HepG2 (cell line): Measurements from ENCODE around the gene IL22RA1. TPM values are rescaled to one million over a fixed set of nuclear protein-coding genes. Genes with fewer than 3 reads are reported as not detected.
A peak's percentile ranks its signal among the peaks of the same experiment; 100 is the strongest.

Experiments
- GABPA ChIP-seq, 2 experiments: IDR thresholded peaks; 2 replicates each; pipeline ENCODE4 v1.6.1; 2011 to 2016; ENCODE audit warnings: low read depth in 2 of 2, low read length in 1 of 2, missing biosample characterization in 1 of 2, missing genetic modification characterization in 1 of 2
- IKZF4 ChIP-seq: sonication (generic); formaldehyde crosslinking; IDR thresholded peaks from 2 replicates; pipeline ENCODE4 v1.5.1; 2020; ENCODE audit warnings: borderline replicate concordance, mild to moderate bottlenecking, low read depth, missing genetic modification reagents; ENCODE audit errors: not compliant biosample characterization
- JDP2 ChIP-seq: sonication (generic); formaldehyde crosslinking; IDR thresholded peaks from 2 replicates; pipeline ENCODE4 v1.8.1; 2022; ENCODE audit warnings: missing genetic modification reagents, borderline replicate concordance
- KMT2A ChIP-seq: sonication (generic); formaldehyde crosslinking; IDR thresholded peaks from 2 replicates; pipeline ENCODE4 v1.4.0; 2020; ENCODE audit warnings: missing genetic modification reagents
- NCOA1 ChIP-seq: sonication (generic); formaldehyde crosslinking; IDR thresholded peaks from 2 replicates; pipeline ENCODE4 v1.9.0; 2021; ENCODE audit warnings: missing genetic modification reagents
- PITX1 ChIP-seq: sonication (generic); formaldehyde crosslinking; IDR thresholded peaks from 2 replicates; pipeline ENCODE4 v1.5.1; 2020; ENCODE audit warnings: mild to moderate bottlenecking, missing genetic modification reagents
- SP5 ChIP-seq: IDR thresholded peaks from 2 replicates; pipeline ENCODE4 v1.6.1; 2016; ENCODE audit warnings: low read depth, borderline replicate concordance
- SPEN ChIP-seq: sonication (generic); formaldehyde crosslinking; IDR thresholded peaks from 2 replicates; pipeline ENCODE4 v1.5.1; 2020; ENCODE audit warnings: low read depth, mild to moderate bottlenecking, missing genetic modification reagents
- ZBTB39 ChIP-seq: sonication (generic); formaldehyde crosslinking; IDR thresholded peaks from 2 replicates; pipeline ENCODE4 v1.5.0; 2020; ENCODE audit warnings: missing genetic modification reagents
- ZNF205 ChIP-seq: IDR thresholded peaks from 2 replicates; pipeline ENCODE4 v1.6.1; 2018; ENCODE audit warnings: missing biosample characterization, missing genetic modification reagents
- ZNF572 ChIP-seq: sonication (generic); formaldehyde crosslinking; IDR thresholded peaks from 2 replicates; pipeline ENCODE4 v1.5.1; 2020; ENCODE audit warnings: mild to moderate bottlenecking, missing genetic modification reagents
- ZNF770 ChIP-seq: sonication (generic); formaldehyde crosslinking; IDR thresholded peaks from 2 replicates; pipeline ENCODE4 v1.5.0; 2020; ENCODE audit warnings: mild to moderate bottlenecking, missing genetic modification reagents
- polyA plus RNA-seq, 8 experiments: library from polyadenylated mRNA; depleted of rRNA in 3 of 8; stranded (reverse) in 7 of 8; unstranded in 1 of 8; fragments of >200 nt; fragmentation: Illumina TruSeq in 4 of 8; extraction: Trizol in 4 of 8; gene quantifications; 2 replicates each; pipeline versions ENCODE4 v1.2.1 to v1.2.3, GENCODE V29; 2011 to 2016; ENCODE audit warnings: low read depth in 4 of 8, missing spikeins in 1 of 8, mixed read lengths in 1 of 8; ENCODE audit not compliant: insufficient read depth in 1 of 8
- total RNA-seq, 5 experiments: library from RNA; depleted of rRNA; stranded (reverse); fragments of >200 nt; fragmentation: Illumina TruSeq; extraction: Trizol; gene quantifications; 2 replicates each; pipeline ENCODE4 v1.2.3, GENCODE V29; 2016; ENCODE audit warnings: low read depth in 1 of 5
- TF ChIP-seq, protein P1 (sequence below): fragments of 450-650 bp; IDR thresholded peaks from 2 replicates; pipeline ENCODE4 v1.6.1; 2017; ENCODE audit warnings: mild to moderate bottlenecking
- TF ChIP-seq, protein P2 (sequence below): sonication (generic); formaldehyde crosslinking; IDR thresholded peaks from 2 replicates; pipeline ENCODE4 v1.5.1; 2020; ENCODE audit warnings: mild to moderate bottlenecking, missing genetic modification reagents, moderate library complexity

The IL22RA1 gene
- total and polyA plus RNA-seq, 2 of the 13 experiments (the other 11 are each of a cell fraction or from before 2014, with no cell fraction given) = 4.4 to 10.2 TPM

- TF ChIP-seq SPEN (CRISPR knock-in tag) = no peak
- no peak for TF ChIP-seq ZBTB39
- peak; percentile 43; the same call in 1 of the 2 replicates for TF ChIP-seq SP5
- TF ChIP-seq IKZF4 (CRISPR knock-in tag) = peak; percentile 28
- TF ChIP-seq ZNF770 (CRISPR knock-in tag) = 0 out of 2 replicates have a peak, but pooled peaks have one; percentile 49
- TF ChIP-seq JDP2 = no peak
- TF ChIP-seq GABPA (IDR thresholded peaks at IDR 0.05; ENCODE audit: low read depth, low read length) = no peak
- no peak; the same call in 1 of the 2 replicates for TF ChIP-seq GABPA (CRISPR knock-in tag; IDR thresholded peaks at IDR 0.05; ENCODE audit: low read depth)
- TF ChIP-seq, protein P1, sequence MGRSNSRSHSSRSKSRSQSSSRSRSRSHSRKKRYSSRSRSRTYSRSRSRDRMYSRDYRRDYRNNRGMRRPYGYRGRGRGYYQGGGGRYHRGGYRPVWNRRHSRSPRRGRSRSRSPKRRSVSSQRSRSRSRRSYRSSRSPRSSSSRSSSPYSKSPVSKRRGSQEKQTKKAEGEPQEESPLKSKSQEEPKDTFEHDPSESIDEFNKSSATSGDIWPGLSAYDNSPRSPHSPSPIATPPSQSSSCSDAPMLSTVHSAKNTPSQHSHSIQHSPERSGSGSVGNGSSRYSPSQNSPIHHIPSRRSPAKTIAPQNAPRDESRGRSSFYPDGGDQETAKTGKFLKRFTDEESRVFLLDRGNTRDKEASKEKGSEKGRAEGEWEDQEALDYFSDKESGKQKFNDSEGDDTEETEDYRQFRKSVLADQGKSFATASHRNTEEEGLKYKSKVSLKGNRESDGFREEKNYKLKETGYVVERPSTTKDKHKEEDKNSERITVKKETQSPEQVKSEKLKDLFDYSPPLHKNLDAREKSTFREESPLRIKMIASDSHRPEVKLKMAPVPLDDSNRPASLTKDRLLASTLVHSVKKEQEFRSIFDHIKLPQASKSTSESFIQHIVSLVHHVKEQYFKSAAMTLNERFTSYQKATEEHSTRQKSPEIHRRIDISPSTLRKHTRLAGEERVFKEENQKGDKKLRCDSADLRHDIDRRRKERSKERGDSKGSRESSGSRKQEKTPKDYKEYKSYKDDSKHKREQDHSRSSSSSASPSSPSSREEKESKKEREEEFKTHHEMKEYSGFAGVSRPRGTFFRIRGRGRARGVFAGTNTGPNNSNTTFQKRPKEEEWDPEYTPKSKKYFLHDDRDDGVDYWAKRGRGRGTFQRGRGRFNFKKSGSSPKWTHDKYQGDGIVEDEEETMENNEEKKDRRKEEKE = no peak
- TF ChIP-seq ZNF205 = 0 out of 2 replicates have a peak, but pooled peaks have one; percentile 34
- TF ChIP-seq KMT2A (CRISPR knock-in tag) = 0 out of 2 replicates have a peak, but pooled peaks have one; percentile 11
- TF ChIP-seq, protein P2, sequence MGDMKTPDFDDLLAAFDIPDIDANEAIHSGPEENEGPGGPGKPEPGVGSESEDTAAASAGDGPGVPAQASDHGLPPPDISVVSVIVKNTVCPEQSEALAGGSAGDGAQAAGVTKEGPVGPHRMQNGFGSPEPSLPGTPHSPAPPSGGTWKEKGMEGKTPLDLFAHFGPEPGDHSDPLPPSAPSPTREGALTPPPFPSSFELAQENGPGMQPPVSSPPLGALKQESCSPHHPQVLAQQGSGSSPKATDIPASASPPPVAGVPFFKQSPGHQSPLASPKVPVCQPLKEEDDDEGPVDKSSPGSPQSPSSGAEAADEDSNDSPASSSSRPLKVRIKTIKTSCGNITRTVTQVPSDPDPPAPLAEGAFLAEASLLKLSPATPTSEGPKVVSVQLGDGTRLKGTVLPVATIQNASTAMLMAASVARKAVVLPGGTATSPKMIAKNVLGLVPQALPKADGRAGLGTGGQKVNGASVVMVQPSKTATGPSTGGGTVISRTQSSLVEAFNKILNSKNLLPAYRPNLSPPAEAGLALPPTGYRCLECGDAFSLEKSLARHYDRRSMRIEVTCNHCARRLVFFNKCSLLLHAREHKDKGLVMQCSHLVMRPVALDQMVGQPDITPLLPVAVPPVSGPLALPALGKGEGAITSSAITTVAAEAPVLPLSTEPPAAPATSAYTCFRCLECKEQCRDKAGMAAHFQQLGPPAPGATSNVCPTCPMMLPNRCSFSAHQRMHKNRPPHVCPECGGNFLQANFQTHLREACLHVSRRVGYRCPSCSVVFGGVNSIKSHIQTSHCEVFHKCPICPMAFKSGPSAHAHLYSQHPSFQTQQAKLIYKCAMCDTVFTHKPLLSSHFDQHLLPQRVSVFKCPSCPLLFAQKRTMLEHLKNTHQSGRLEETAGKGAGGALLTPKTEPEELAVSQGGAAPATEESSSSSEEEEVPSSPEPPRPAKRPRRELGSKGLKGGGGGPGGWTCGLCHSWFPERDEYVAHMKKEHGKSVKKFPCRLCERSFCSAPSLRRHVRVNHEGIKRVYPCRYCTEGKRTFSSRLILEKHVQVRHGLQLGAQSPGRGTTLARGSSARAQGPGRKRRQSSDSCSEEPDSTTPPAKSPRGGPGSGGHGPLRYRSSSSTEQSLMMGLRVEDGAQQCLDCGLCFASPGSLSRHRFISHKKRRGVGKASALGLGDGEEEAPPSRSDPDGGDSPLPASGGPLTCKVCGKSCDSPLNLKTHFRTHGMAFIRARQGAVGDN = peak; percentile 95
- peak; percentile 29; the same call in 1 of the 2 replicates for TF ChIP-seq ZNF572
- no peak for TF ChIP-seq NCOA1 (CRISPR knock-in tag)
- peak; percentile 45; the same call in 1 of the 2 replicates for TF ChIP-seq PITX1 (CRISPR knock-in tag)
Measured at GRCh38 chr1:24119859-24120756, 22.8 kb downstream of the IL22RA1 start (continued).
